ENCODE measurements around the gene MAML2. TPM values are rescaled to one million over a fixed set of nuclear protein-coding genes. Genes with fewer than 3 reads are reported as not detected.

The MAML2 gene
- total RNA-seq, 1 experiment from 2014 or later = 22.7 TPM

DNA sequence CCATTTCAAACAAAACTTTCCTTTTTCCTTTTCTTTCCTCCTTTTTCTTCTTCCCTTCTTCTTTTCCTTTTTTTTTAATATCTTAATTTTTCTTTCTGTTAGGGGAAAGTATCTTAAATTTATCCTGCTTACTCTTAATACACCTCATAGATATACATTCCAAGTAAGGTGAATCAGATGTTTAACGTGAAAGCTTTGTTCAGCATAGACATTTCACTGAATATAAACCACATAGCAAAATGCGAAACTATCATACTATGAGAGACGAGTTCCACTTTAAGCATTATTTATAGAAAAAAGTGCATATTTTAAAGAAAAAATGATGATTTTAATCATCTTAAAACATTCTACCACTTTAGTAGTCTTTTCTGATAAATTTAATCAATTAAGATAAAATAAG is 281.3 kb downstream of the MAML2 start:
- no peak for DNase-seq
- no peak overlapping the region for H3K27ac Mint-ChIP-seq (ENCODE audit: unreplicated experiment)

DNA sequence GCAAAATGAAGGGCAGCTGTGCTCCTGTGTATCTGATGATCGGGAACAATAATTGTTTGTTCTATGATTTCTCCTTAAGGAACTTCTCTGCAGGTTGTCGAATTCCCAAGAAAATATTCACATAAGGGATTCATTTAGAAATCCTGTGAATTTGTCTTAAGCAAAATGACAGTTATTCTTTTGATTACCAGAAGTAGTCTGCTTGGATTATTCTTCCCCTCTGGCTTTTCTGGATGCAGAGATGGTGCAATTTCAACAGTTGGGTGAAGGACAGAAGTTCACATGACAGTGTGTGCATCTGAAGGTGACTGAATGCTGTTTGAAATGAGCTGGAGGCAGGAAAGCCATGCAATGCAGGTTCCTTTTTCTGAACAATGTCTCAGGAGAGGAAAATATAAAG is 281.9 kb downstream of the MAML2 start:
- no TSS peak for BruUV-seq (replicated peaks)
- intact Hi-C loops (cut with micrococcal nuclease; ENCODE audit: unreplicated experiment) = no loop called here
- Mint-ChIP-seq H3K36me3 (ENCODE audit: insufficient read depth, unreplicated experiment) (peaks cover under 1% of the 10 kb centered on the region), H3K9me3 (ENCODE audit: low read depth, unreplicated experiment) (no peaks in the 10 kb centered on the region), H3K4me1 (ENCODE audit: low read depth, unreplicated experiment) (peaks cover 16% of the 10 kb centered on the region), H3K4me3 (ENCODE audit: low read depth, unreplicated experiment) (no peak overlapping the region), H3K27me3 (ENCODE audit: unreplicated experiment) (no peaks in the 10 kb centered on the region), H3K27ac (ENCODE audit: unreplicated experiment) (no peak overlapping the region)
- no peak for DNase-seq
- CTCF ChIA-PET = no interaction called here
- TF ChIP-seq, protein P1, sequence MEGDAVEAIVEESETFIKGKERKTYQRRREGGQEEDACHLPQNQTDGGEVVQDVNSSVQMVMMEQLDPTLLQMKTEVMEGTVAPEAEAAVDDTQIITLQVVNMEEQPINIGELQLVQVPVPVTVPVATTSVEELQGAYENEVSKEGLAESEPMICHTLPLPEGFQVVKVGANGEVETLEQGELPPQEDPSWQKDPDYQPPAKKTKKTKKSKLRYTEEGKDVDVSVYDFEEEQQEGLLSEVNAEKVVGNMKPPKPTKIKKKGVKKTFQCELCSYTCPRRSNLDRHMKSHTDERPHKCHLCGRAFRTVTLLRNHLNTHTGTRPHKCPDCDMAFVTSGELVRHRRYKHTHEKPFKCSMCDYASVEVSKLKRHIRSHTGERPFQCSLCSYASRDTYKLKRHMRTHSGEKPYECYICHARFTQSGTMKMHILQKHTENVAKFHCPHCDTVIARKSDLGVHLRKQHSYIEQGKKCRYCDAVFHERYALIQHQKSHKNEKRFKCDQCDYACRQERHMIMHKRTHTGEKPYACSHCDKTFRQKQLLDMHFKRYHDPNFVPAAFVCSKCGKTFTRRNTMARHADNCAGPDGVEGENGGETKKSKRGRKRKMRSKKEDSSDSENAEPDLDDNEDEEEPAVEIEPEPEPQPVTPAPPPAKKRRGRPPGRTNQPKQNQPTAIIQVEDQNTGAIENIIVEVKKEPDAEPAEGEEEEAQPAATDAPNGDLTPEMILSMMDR (IDR thresholded peaks at IDR 0.05; ENCODE audit: unreplicated experiment) = no peak

More for the DNA sequence above, 281.3 kb downstream of the MAML2 start:
- Mint-ChIP-seq H3K36me3 (ENCODE audit: insufficient read depth, unreplicated experiment) (peaks cover 2% of the 10 kb centered on the region), H3K9me3 (ENCODE audit: low read depth, unreplicated experiment) (no peaks in the 10 kb centered on the region), H3K4me1 (ENCODE audit: low read depth, unreplicated experiment) (peaks cover 23% of the 10 kb centered on the region), H3K4me3 (ENCODE audit: low read depth, unreplicated experiment) (no peak overlapping the region), H3K27me3 (ENCODE audit: unreplicated experiment) (no peaks in the 10 kb centered on the region)
- BruUV-seq (replicated peaks) = no TSS peak
- TF ChIP-seq, protein P1 (IDR thresholded peaks at IDR 0.05; ENCODE audit: unreplicated experiment) = no peak
- CTCF ChIA-PET = no interaction called here
- intact Hi-C loops (cut with micrococcal nuclease; ENCODE audit: unreplicated experiment) = no loop called here

DNA sequence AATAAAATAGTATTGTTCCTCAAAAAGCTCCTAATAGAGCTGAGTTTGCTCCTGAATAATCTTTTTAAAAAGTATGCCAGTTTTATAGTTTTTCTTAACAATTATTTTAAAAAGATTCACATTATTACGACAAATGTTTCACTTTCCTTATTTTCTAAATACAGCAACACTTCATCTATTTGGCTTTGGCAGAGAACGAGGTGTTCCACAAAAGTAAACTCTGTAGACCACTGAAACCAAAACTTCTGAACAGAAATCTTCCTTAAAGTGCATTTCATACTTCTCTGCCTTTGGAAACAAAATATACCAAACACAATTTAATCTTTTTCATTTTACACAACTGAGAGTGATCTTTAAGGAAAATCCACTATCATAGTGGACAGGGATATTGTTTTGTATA is 285.5 kb downstream of the MAML2 start:
- no peak for DNase-seq
- TF ChIP-seq, protein P1 (IDR thresholded peaks at IDR 0.05; ENCODE audit: unreplicated experiment) = no peak
- H3K9me3 Mint-ChIP-seq (ENCODE audit: low read depth, unreplicated experiment) = no peaks in the 10 kb centered on the region
- H3K4me3 Mint-ChIP-seq (ENCODE audit: low read depth, unreplicated experiment) = no peak overlapping the region
- CTCF ChIA-PET = no interaction called here
- intact Hi-C loops (cut with micrococcal nuclease; ENCODE audit: unreplicated experiment) = loop anchor here (10.0 kb wide), 1 partner anchor 213 kb away; no protein-coding TSS in a partner anchor
- no peak overlapping the region for H3K27ac Mint-ChIP-seq (ENCODE audit: unreplicated experiment)
- H3K36me3 Mint-ChIP-seq (ENCODE audit: insufficient read depth, unreplicated experiment) = peaks cover 12% of the 10 kb centered on the region
- BruUV-seq (replicated peaks) = no TSS peak
- H3K4me1 Mint-ChIP-seq (ENCODE audit: low read depth, unreplicated experiment) = peaks cover 41% of the 10 kb centered on the region
- H3K27me3 Mint-ChIP-seq (ENCODE audit: unreplicated experiment) = no peaks in the 10 kb centered on the region

DNA sequence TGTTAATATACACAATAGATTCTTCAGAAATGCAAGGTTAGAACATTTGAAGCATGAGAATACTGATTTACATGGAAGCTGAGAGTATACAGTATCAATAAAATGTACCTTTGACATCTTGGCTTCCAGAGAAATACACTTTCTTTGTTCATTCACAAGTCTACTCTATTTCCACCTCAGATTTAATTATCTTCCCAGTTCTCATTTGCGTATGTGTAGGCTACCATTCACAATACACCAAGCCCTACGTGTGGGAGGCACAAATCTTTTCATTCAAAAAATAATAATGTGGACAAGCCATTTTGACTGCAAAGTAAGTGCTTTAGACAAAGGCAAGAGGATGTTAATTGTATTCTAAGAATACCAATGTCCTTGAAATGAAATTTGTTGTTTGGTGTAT is 286.4 kb downstream of the MAML2 start:
- H3K4me3 Mint-ChIP-seq (ENCODE audit: low read depth, unreplicated experiment) = no peak overlapping the region
- H3K4me1 Mint-ChIP-seq (ENCODE audit: low read depth, unreplicated experiment) = peaks cover 39% of the 10 kb centered on the region
- intact Hi-C loops (cut with micrococcal nuclease; ENCODE audit: unreplicated experiment) = loop anchor here (10.0 kb wide), 1 partner anchor 212 kb away; no protein-coding TSS in a partner anchor

More for the DNA sequence above, 286.4 kb downstream of the MAML2 start:
- BruUV-seq (replicated peaks) = no TSS peak
- no peaks in the 10 kb centered on the region for H3K27me3 Mint-ChIP-seq (ENCODE audit: unreplicated experiment)
- no peak for DNase-seq
- H3K9me3 Mint-ChIP-seq (ENCODE audit: low read depth, unreplicated experiment) = no peaks in the 10 kb centered on the region
- no peak overlapping the region for H3K27ac Mint-ChIP-seq (ENCODE audit: unreplicated experiment)
- peaks cover 12% of the 10 kb centered on the region for H3K36me3 Mint-ChIP-seq (ENCODE audit: insufficient read depth, unreplicated experiment)
- TF ChIP-seq, protein P1 (IDR thresholded peaks at IDR 0.05; ENCODE audit: unreplicated experiment) = no peak
- CTCF ChIA-PET = interaction anchor here (0.7 kb wide), 1 partner anchor 91 kb away, joined by 8 read pairs; no protein-coding TSS in a partner anchor

All from Calu3 (cell line).